OCI-M2 (cell line): Measurements from ENCODE around the gene MKS1.

Source experiments
- DNase-seq: peaks from one replicate; lab custom pipeline; 2025; ENCODE audit not compliant: unreplicated experiment; lab: John Stamatoyannopoulos, UW

Gene MKS1

GRCh38 chr17:58204796-58205195, 14.3 kb downstream of the MKS1 start:
- no peak for DNase-seq

GRCh38 chr17:58202859-58203258, 16.2 kb downstream of the MKS1 start:
- no peak for DNase-seq

GRCh38 chr17:58200024-58200633, 18.9 kb downstream of the MKS1 start:
- DNase-seq, result no peak

- no peak for DNase-seq
Measured at GRCh38 chr17:58196610-58197009, 22.4 kb downstream of the MKS1 start.

- DNase-seq, result no peak
Measured at GRCh38 chr17:58195518-58196123, 23.4 kb downstream of the MKS1 start.

GRCh38 chr17:58193641-58194255, 25.3 kb downstream of the MKS1 start:
- DNase-seq, result no peak

GRCh38 chr17:58192612-58193011, 26.4 kb downstream of the MKS1 start, which contains the start of gene EPX:
Gene EPX (plus strand): TSS chr17:58192726. CDS start chr17:58192847, 121 bp downstream.
- DNase-seq, result no peak

- no peak for DNase-seq
Measured at GRCh38 chr17:58191241-58191896, 27.7 kb downstream of the MKS1 start.

- DNase-seq, result no peak
Measured at GRCh38 chr17:58189436-58190146, 29.5 kb downstream of the MKS1 start.

- DNase-seq, result no peak
Measured at GRCh38 chr17:58187675-58188074, 31.4 kb downstream of the MKS1 start.

GRCh38 chr17:58187063-58187462, 32.0 kb downstream of the MKS1 start:
- no peak for DNase-seq

GRCh38 chr17:58186591-58186990, 32.5 kb downstream of the MKS1 start:
- no peak for DNase-seq

- no peak for DNase-seq
Measured at GRCh38 chr17:58184986-58185761, 33.9 kb downstream of the MKS1 start.

- DNase-seq, result no peak
Measured at GRCh38 chr17:58184308-58184985, 34.6 kb downstream of the MKS1 start.

GRCh38 chr17:58183514-58183913, 35.5 kb downstream of the MKS1 start:
- DNase-seq, result no peak

- no peak for DNase-seq
Measured at GRCh38 chr17:58181796-58182195, 37.3 kb downstream of the MKS1 start.

GRCh38 chr17:58176200-58176599, 42.9 kb downstream of the MKS1 start:
- DNase-seq, result no peak

GRCh38 chr17:58174871-58175270, 44.2 kb downstream of the MKS1 start:
- DNase-seq, result no peak

- DNase-seq, result no peak
Measured at GRCh38 chr17:58172369-58173071, 46.5 kb downstream of the MKS1 start.
